Tibial nerve (tissue), 4 donors: ENCODE measurements around the gene SYDE2.

ENCODE experiments used
- CTCF ChIP-seq, 5 experiments: fragments of 200-600 bp in 3 of 5; fragments of 450-650 bp in 2 of 5; sonication (generic) in 3 of 5; IDR thresholded peaks; one replicate each; pipeline ENCODE4 v1.5.1; 2016 to 2019; ENCODE audit warnings: antibody characterized with exemption in 5 of 5, mild to moderate bottlenecking in 3 of 5, moderate library complexity in 2 of 5
- EP300 ChIP-seq, 2 donors: sonication (generic); formaldehyde crosslinking; IDR thresholded peaks; one replicate each; pipeline ENCODE4 v1.6.1; 2017; ENCODE audit warnings: antibody characterized with exemption in 2 of 2, mild to moderate bottlenecking in 1 of 2
- POLR2A ChIP-seq, 2 donors: fragments of 450-650 bp; IDR thresholded peaks; one replicate each; pipeline ENCODE4 v1.6.1; 2017; ENCODE audit warnings: antibody characterized with exemption in 2 of 2, mild to moderate bottlenecking in 2 of 2, moderate library complexity in 2 of 2

GRCh38 chr1:85122169-85122568, 78.6 kb downstream of the SYDE2 start:
- TF ChIP-seq CTCF (IDR thresholded peaks at IDR 0.05): no peak
- no peak for TF ChIP-seq EP300 (IDR thresholded peaks at IDR 0.05)
- TF ChIP-seq POLR2A (IDR thresholded peaks at IDR 0.05): no peak
